ENCODE data around the gene ITIH1. TPM values are rescaled to one million over a fixed set of nuclear protein-coding genes. Genes with fewer than 3 reads are reported as not detected.

The ITIH1 gene
- total and polyA plus RNA-seq, 7 donors, result 0.85 TPM; not detected in 6

DNA sequence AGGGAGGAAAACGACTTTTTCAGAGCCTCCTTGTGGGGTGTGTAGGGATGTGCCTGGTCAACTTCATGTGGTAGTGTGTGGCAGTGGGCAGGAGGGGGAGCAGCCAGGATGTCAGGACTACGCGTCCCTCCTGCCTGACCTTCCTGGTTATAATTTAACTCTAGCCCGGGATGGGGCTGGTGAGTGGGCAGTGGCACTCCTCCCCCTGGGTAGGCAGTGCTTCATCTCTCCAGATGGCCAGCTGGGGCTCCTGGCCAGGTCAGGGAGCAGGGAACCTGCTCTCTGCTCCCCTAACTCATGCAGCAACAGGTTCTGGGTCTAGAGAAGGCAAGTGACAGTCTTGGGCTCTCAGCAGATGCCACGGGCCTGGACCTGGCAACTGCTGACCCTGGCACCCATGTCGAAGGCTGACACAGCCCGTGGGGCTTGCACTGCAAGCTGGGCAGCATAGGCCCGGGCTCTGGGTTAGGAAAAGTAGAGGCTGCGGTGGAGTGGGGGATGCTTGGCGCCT lies 50.5 kb downstream of the ITIH1 start:
- Histone ChIP-seq H3K4me1 (peaks cover 0 to 13% (median 11%) of the 10 kb centered on the region in 4 donors), H3K27me3 (no peaks in the 10 kb centered on the region), H3K9me3 (no peaks in the 10 kb centered on the region), H3K4me3 (no peak overlapping the region), H3K36me3 (peaks cover 0 to 13% (median 7%) of the 10 kb centered on the region in 4 donors), H3K27ac (no peak overlapping the region)
- no peak for DNase-seq
- WGBS, 2 donors, result 59 to 79% methylated on average over 10 of the region's 10 CpGs
- TF ChIP-seq POLR2A (IDR thresholded peaks at IDR 0.05), result no peak
- no peak for TF ChIP-seq EP300 (IDR thresholded peaks at IDR 0.05)
- TF ChIP-seq, protein P1, sequence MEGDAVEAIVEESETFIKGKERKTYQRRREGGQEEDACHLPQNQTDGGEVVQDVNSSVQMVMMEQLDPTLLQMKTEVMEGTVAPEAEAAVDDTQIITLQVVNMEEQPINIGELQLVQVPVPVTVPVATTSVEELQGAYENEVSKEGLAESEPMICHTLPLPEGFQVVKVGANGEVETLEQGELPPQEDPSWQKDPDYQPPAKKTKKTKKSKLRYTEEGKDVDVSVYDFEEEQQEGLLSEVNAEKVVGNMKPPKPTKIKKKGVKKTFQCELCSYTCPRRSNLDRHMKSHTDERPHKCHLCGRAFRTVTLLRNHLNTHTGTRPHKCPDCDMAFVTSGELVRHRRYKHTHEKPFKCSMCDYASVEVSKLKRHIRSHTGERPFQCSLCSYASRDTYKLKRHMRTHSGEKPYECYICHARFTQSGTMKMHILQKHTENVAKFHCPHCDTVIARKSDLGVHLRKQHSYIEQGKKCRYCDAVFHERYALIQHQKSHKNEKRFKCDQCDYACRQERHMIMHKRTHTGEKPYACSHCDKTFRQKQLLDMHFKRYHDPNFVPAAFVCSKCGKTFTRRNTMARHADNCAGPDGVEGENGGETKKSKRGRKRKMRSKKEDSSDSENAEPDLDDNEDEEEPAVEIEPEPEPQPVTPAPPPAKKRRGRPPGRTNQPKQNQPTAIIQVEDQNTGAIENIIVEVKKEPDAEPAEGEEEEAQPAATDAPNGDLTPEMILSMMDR (IDR thresholded peaks at IDR 0.05), result no peak
- TF ChIP-seq POLR2AphosphoS5 (IDR thresholded peaks at IDR 0.05), result no peak
- intact Hi-C loops (cut with DNase I), result no loop called here

DNA sequence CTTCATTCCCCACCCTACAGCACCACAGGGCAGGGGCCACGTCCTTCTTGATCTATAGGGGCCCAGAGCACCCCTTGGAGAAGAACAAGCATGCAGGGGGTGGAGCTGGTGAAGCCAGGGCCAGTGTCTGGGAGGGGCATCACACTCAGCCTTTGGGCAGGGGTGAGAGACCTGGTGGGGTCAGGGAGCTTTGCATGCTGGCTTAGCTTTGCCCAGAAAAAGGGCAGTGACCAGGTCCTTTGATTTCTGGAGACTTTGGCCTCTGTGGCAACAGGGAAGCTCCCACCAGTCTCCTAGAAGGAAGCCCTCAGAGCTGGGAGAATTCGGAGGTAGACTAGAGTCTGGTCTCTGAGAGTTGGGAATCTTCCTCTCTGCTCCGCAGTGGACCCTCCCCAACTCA lies 52.1 kb downstream of the ITIH1 start:
- WGBS, 2 donors, result 88 to 89% methylated on average over 3 of the region's 3 CpGs
- DNase-seq, result no peak

DNA sequence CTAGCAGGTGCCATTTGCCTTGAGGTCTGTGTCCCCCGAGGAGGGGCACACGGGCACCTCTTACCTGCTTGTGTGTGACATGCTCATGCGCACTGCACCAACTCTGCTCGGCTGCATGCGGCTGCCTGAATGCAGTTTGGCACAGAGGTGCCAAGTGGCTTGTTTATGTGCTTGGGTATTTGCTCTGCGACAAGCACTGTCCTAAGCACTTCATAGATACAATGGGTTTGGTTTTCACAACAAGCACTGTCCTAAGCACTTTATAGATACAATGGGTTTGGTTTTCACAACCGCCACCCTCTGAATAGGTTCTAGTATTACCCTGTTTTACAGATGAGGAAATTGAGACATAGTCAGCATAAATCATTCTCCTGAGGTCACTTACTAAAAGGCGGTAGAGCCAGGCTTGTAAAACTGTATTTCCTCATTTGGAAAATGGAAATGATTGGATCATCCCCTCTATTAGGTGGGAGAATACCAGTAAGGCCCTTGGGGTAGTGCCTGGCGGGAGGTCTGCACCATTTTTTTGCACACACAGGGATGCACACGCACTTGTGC lies 52.6 kb downstream of the ITIH1 start:
- no peak for DNase-seq
- TF ChIP-seq, protein P1 (IDR thresholded peaks at IDR 0.05), result no peak
- TF ChIP-seq EP300 (IDR thresholded peaks at IDR 0.05) (no peak), POLR2A (IDR thresholded peaks at IDR 0.05) (no peak), POLR2AphosphoS5 (IDR thresholded peaks at IDR 0.05) (no peak)
- Histone ChIP-seq H3K27ac (no peak overlapping the region), H3K4me3 (no peak overlapping the region), H3K27me3 (no peaks in the 10 kb centered on the region), H3K36me3 (no peaks in the 10 kb centered on the region), H3K4me1 (peaks cover 0 to 22% (median 14%) of the 10 kb centered on the region in 4 donors), H3K9me3 (no peaks in the 10 kb centered on the region)
- intact Hi-C loops (cut with DNase I), result no loop called here
- WGBS, 2 donors, result 84 to 90% methylated on average over 10 of the region's 10 CpGs

More for the DNA sequence above, 52.1 kb downstream of the ITIH1 start:
- Histone ChIP-seq H3K4me3 (no peak overlapping the region), H3K9me3 (no peaks in the 10 kb centered on the region), H3K27ac (no peak overlapping the region), H3K4me1 (peaks cover 0 to 17% (median 11%) of the 10 kb centered on the region in 4 donors), H3K27me3 (no peaks in the 10 kb centered on the region), H3K36me3 (no peaks in the 10 kb centered on the region)
- intact Hi-C loops (cut with DNase I), result no loop called here
- TF ChIP-seq EP300 (IDR thresholded peaks at IDR 0.05) (no peak), POLR2A (IDR thresholded peaks at IDR 0.05) (no peak), POLR2AphosphoS5 (IDR thresholded peaks at IDR 0.05) (no peak)
- TF ChIP-seq, protein P1 (IDR thresholded peaks at IDR 0.05), result no peak

DNA sequence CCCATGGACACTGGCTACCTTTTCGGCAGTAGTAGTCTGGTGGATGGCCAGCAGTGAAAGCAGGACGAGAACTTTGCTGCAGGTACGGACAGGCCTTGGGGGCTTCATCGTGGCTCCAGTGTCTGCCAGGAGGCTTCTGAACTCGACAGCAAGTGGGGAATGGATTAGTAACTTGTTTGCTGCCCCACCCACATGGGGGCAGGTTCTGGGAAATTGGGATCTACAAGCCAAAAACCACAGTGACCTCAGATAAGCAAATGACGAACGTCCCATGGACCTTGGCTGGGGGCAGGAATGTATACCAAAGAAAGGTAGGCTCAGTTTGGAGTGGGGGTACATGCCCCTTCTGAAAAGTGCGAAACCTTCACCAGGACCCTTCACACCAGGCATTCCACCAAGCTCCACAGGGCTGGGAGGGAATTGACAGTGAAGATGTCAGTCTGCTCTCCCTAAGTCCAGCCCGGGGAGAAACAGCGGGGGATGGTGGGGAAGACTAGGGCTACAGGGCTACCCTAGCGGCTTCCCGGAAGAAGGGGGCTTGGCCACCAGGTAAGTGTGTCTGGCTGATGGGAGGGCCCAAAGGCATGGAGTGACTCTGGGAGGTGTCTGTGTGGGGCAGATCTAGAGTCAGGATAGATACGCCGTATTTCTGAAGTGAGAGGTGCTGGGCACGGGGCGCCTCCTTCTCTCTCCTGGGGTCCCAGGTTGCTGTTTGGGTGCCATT lies 53.3 kb downstream of the ITIH1 start, which contains the start of gene ITIH4:
ITIH4 (minus strand) TSS at position 138 of the 724 bp plus-strand sequence; CDS start at position 108, 30 bp downstream.
- peak within 1 kb of the TSS; percentile 3 to 61 (median 33) for H3K27ac ChIP-seq
- H3K4me3 ChIP-seq, result no peak within 1 kb of the TSS
- H3K36me3 ChIP-seq, result no peaks in the 10 kb centered on the region
- DNase-seq, result no peak
- intact Hi-C loops (cut with DNase I), result no loop called here
- H3K27me3 ChIP-seq, result no peaks in the 10 kb centered on the region
- H3K9me3 ChIP-seq, result no peaks in the 10 kb centered on the region
- TF ChIP-seq POLR2AphosphoS5 (IDR thresholded peaks at IDR 0.05), result no peak
- TF ChIP-seq, protein P1 (IDR thresholded peaks at IDR 0.05), result no peak
- no peak for TF ChIP-seq POLR2A (IDR thresholded peaks at IDR 0.05)
- no peak for TF ChIP-seq EP300 (IDR thresholded peaks at IDR 0.05)
- peaks cover 0 to 29% (median 19%) of the 10 kb centered on the region in 4 donors for H3K4me1 ChIP-seq
- WGBS, 2 donors, result 86 to 89% methylated on average over 16 of the region's 16 CpGs

Data from sigmoid colon (tissue), 7 donors.